Peyer's patch (tissue), 4 donors: ENCODE measurements around the gene RFTN1. TPM values are rescaled to one million over a fixed set of nuclear protein-coding genes. Genes with fewer than 3 reads are reported as not detected.

Source experiments
- DNase-seq, 3 donors: peaks; one replicate each; pipeline ENCODE4 v3.0.0-alpha.2; 2017 to 2019
- H3K27ac ChIP-seq, 4 donors: fragments of 200-600 bp; sonication (generic); one replicate each; pipeline ENCODE4 v1.5.1; 2016 to 2019
- H3K27me3 ChIP-seq, 2 donors: fragments of 200-600 bp; sonication (generic); one replicate each; pipeline ENCODE4 v1.5.1; 2019
- H3K36me3 ChIP-seq, 3 donors: fragments of 200-600 bp; sonication (generic); one replicate each; pipeline ENCODE4 v1.5.1; 2016 to 2019
- H3K4me1 ChIP-seq, 4 donors: fragments of 200-600 bp; sonication (generic); one replicate each; pipeline ENCODE4 v1.5.1; 2016 to 2019
- H3K4me3 ChIP-seq, 4 donors: fragments of 200-600 bp; sonication (generic); 1 replicate in 3 of 4; 2 replicates in 1 of 4; pipeline ENCODE4 v1.5.1; 2016 to 2019; ENCODE audit warnings: mild to moderate bottlenecking in 1 of 4
- H3K9me3 ChIP-seq, 4 donors: fragments of 200-600 bp; sonication (generic); one replicate each; pipeline ENCODE4 v1.5.1; 2016 to 2019; ENCODE audit warnings: mild to moderate bottlenecking in 1 of 4
- POLR2A ChIP-seq, 2 donors: fragments of 450-650 bp; IDR thresholded peaks; one replicate each; pipeline ENCODE4 v1.5.1; 2017; ENCODE audit warnings: antibody characterized with exemption in 2 of 2, mild to moderate bottlenecking in 2 of 2, moderate library complexity in 2 of 2
- total RNA-seq, 4 donors: library from RNA; depleted of rRNA; stranded (reverse); fragments of >200 nt; gene quantifications; one replicate each; pipeline ENCODE4 v1.1.0, GENCODE V29; 2016
- TF ChIP-seq, protein P1 (sequence below), 6 experiments: fragments of 450-650 bp in 4 of 6; fragments of 200-600 bp in 2 of 6; sonication (generic) in 1 of 6; IDR thresholded peaks; one replicate each; pipeline ENCODE4 v1.5.1; 2017 to 2019; ENCODE audit warnings: antibody characterized with exemption in 6 of 6, mild to moderate bottlenecking in 3 of 6, moderate library complexity in 1 of 6

Gene RFTN1
- total RNA-seq, 4 donors from 2014 or later: 6.1 to 135 (median 32.0) TPM

GRCh38 chr3:16487511-16488175 is 25.9 kb downstream of the RFTN1 start:
- Histone ChIP-seq H3K9me3 (no peaks in the 10 kb centered on the region), H3K27me3 (no peaks in the 10 kb centered on the region), H3K4me1 (peaks cover 0 to 17% (median 3%) of the 10 kb centered on the region in 4 donors), H3K4me3 (no peak overlapping the region), H3K27ac (no peak overlapping the region), H3K36me3 (peaks cover 0 to 8% (median 0%) of the 10 kb centered on the region in 3 donors)
- TF ChIP-seq, protein P1, sequence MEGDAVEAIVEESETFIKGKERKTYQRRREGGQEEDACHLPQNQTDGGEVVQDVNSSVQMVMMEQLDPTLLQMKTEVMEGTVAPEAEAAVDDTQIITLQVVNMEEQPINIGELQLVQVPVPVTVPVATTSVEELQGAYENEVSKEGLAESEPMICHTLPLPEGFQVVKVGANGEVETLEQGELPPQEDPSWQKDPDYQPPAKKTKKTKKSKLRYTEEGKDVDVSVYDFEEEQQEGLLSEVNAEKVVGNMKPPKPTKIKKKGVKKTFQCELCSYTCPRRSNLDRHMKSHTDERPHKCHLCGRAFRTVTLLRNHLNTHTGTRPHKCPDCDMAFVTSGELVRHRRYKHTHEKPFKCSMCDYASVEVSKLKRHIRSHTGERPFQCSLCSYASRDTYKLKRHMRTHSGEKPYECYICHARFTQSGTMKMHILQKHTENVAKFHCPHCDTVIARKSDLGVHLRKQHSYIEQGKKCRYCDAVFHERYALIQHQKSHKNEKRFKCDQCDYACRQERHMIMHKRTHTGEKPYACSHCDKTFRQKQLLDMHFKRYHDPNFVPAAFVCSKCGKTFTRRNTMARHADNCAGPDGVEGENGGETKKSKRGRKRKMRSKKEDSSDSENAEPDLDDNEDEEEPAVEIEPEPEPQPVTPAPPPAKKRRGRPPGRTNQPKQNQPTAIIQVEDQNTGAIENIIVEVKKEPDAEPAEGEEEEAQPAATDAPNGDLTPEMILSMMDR (IDR thresholded peaks at IDR 0.05): no peak
- no peak for TF ChIP-seq POLR2A (IDR thresholded peaks at IDR 0.05)
- no peak for DNase-seq

GRCh38 chr3:16486951-16487480 is 26.5 kb downstream of the RFTN1 start:
- DNase-seq: no peak
- H3K4me1 ChIP-seq: peaks cover 0 to 22% (median 7%) of the 10 kb centered on the region in 4 donors
- H3K36me3 ChIP-seq: peaks cover 0 to 8% (median 0%) of the 10 kb centered on the region in 3 donors
- no peak overlapping the region for H3K27ac ChIP-seq
- no peaks in the 10 kb centered on the region for H3K9me3 ChIP-seq
- H3K27me3 ChIP-seq: no peaks in the 10 kb centered on the region
- no peak for TF ChIP-seq POLR2A (IDR thresholded peaks at IDR 0.05)
- TF ChIP-seq, protein P1 (IDR thresholded peaks at IDR 0.05): no peak
- no peak overlapping the region for H3K4me3 ChIP-seq

- Histone ChIP-seq H3K36me3 (peaks cover 0 to 8% (median 0%) of the 10 kb centered on the region in 3 donors), H3K4me3 (no peak overlapping the region), H3K4me1 (peaks cover 0 to 30% (median 10%) of the 10 kb centered on the region in 4 donors), H3K27me3 (no peaks in the 10 kb centered on the region), H3K9me3 (no peaks in the 10 kb centered on the region), H3K27ac (no peak overlapping the region)
- TF ChIP-seq, protein P1 (IDR thresholded peaks at IDR 0.05): no peak
- TF ChIP-seq POLR2A (IDR thresholded peaks at IDR 0.05): no peak
- DNase-seq: no peak
Observed at GRCh38 chr3:16486201-16486600, 27.3 kb downstream of the RFTN1 start.

DNA sequence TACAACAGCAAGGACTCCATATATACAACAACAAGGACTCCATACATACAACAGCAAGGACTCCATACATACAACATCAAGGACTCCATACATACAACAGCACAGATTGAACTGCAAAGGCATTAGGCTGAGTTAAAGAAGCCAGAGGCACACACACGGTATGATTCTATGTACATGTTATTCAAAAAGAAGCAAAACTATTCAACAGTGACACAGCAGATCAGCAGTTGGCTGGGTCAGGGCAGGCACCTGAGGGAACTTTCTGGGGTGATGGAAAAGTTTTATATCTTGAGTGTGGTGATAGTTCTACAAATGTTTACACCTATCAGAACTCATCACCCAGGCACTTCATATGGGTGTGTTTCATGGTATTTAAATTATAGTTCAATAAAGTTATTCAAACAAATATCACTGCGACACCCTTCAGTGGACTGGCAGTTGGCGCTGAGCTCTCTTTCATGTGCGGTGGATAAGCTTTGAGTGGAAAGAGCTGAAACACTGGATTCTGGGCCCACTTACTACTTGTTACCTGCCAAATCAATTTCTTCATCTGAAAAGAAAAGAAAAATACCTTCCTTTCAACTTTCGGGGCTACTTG is 28.0 kb downstream of the RFTN1 start:
- DNase-seq: no peak
- peak overlapping the region in 2 of 4 donors; percentile 38 to 74 for H3K27ac ChIP-seq
- TF ChIP-seq, protein P1 (IDR thresholded peaks at IDR 0.05): no peak
- TF ChIP-seq POLR2A (IDR thresholded peaks at IDR 0.05): no peak

DNA sequence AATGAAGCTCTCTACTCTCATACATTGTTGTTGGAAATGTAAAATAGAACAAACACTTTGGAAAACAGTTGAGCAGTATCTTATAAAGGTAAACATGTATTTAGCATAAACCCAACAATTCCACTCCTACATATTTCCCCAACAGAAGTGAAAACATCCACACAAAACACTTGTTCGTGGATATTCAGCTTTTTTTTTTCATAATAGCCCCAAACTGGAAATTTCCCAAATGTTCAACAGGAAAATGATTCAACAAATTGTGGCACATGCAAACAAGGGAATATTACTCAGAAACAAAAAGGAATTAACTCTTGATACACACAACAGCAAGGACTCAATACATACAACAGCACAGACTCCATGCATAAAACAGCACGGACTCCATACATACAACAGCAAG is 28.5 kb downstream of the RFTN1 start:
- H3K27ac ChIP-seq: peak overlapping the region in 3 of 4 donors; percentile 18 to 74 (median 38)
- H3K9me3 ChIP-seq: no peaks in the 10 kb centered on the region
- no peak for TF ChIP-seq POLR2A (IDR thresholded peaks at IDR 0.05)
- TF ChIP-seq, protein P1 (IDR thresholded peaks at IDR 0.05): no peak
- DNase-seq: no peak
- peaks cover 0 to 3% (median 0%) of the 10 kb centered on the region in 3 donors for H3K36me3 ChIP-seq
- H3K4me3 ChIP-seq: no peak overlapping the region
- H3K27me3 ChIP-seq: no peaks in the 10 kb centered on the region
- H3K4me1 ChIP-seq: peaks cover 0 to 33% (median 10%) of the 10 kb centered on the region in 4 donors

More for the DNA sequence above, 28.0 kb downstream of the RFTN1 start:
- Histone ChIP-seq H3K4me1 (peaks cover 0 to 33% (median 10%) of the 10 kb centered on the region in 4 donors), H3K4me3 (no peak overlapping the region), H3K9me3 (no peaks in the 10 kb centered on the region), H3K27me3 (no peaks in the 10 kb centered on the region), H3K36me3 (peaks cover 0 to 8% (median 0%) of the 10 kb centered on the region in 3 donors)
